H9 (cell line): ENCODE measurements around the gene MATK. TPM values are rescaled to one million over a fixed set of nuclear protein-coding genes. Genes with fewer than 3 reads are reported as not detected.

Source experiments
- DNase-seq: peaks from one replicate; pipeline ENCODE4 v3.0.0-alpha.2; 2017
- H2AFZ ChIP-seq: one replicate; pipeline ENCODE4 v1.6.1; 2013; ENCODE audit warnings: mild to moderate bottlenecking, low read length, control low read depth, moderate library complexity
- H2AK5ac ChIP-seq: 2 replicates; pipeline ENCODE4 v1.6.1; 2013; ENCODE audit warnings: low read length, control low read depth, mixed read lengths; ENCODE audit not compliant: insufficient read length
- H2BK120ac ChIP-seq: one replicate; pipeline ENCODE4 v1.6.1; 2013; ENCODE audit warnings: low read depth, mild to moderate bottlenecking, low read length, control low read depth, inconsistent platforms; ENCODE audit not compliant: poor library complexity, severe bottlenecking
- H2BK12ac ChIP-seq: 2 replicates; pipeline ENCODE4 v1.6.1; 2013; ENCODE audit warnings: low read length, control low read depth, mixed read lengths, low read depth; ENCODE audit not compliant: insufficient read length
- H2BK15ac ChIP-seq: 2 replicates; pipeline ENCODE4 v1.6.1; 2013; ENCODE audit warnings: low read depth, low read length, control low read depth
- H2BK20ac ChIP-seq: one replicate; pipeline ENCODE4 v1.6.1; 2013; ENCODE audit warnings: low read depth, mild to moderate bottlenecking, low read length, control low read depth, inconsistent platforms; ENCODE audit not compliant: poor library complexity, severe bottlenecking
- H2BK5ac ChIP-seq: 2 replicates; pipeline ENCODE4 v1.6.1; 2013; ENCODE audit warnings: low read length, control low read depth, mixed read lengths; ENCODE audit not compliant: insufficient read length
- H3K14ac ChIP-seq: 2 replicates; pipeline ENCODE4 v1.6.1; 2013; ENCODE audit warnings: low read length, control low read depth; ENCODE audit not compliant: insufficient read depth
- H3K18ac ChIP-seq: 2 replicates; pipeline ENCODE4 v1.6.1; 2013; ENCODE audit warnings: low read depth, mild to moderate bottlenecking, mixed read lengths, low read length, control low read depth; ENCODE audit not compliant: insufficient read length
- H3K23ac ChIP-seq: 2 replicates; pipeline ENCODE4 v1.6.1; 2013; ENCODE audit warnings: low read length, control low read depth, mixed read lengths, low read depth; ENCODE audit not compliant: insufficient read length
- H3K23me2 ChIP-seq: 2 replicates; pipeline ENCODE4 v1.6.1; 2013; ENCODE audit warnings: low read depth, mild to moderate bottlenecking, mixed read lengths, low read length, control low read depth; ENCODE audit not compliant: insufficient read length, poor library complexity, severe bottlenecking
- H3K27ac ChIP-seq: 2 replicates; pipeline ENCODE4 v1.5.1; 2013; ENCODE audit warnings: low read length, control low read depth, mixed read lengths, low read depth; ENCODE audit not compliant: insufficient read length
- H3K27me3 ChIP-seq: 2 replicates; pipeline ENCODE4 v1.6.1; 2013; ENCODE audit warnings: low read length, control low read depth, inconsistent platforms; ENCODE audit not compliant: insufficient read depth
- H3K4ac ChIP-seq: 2 replicates; pipeline ENCODE4 v1.6.1; 2013; ENCODE audit warnings: low read depth, mild to moderate bottlenecking, control low read depth, inconsistent platforms, low read length, moderate library complexity
- H3K4me1 ChIP-seq: 2 replicates; pipeline ENCODE4 v1.6.1; 2013; ENCODE audit warnings: low read length, control low read depth, inconsistent platforms; ENCODE audit not compliant: insufficient read depth
- H3K4me2 ChIP-seq: 2 replicates; pipeline ENCODE4 v1.6.1; 2013; ENCODE audit warnings: low read length, control low read depth, mixed read lengths; ENCODE audit not compliant: insufficient read length, insufficient read depth
- H3K56ac ChIP-seq: 2 replicates; pipeline ENCODE4 v1.6.1; 2013; ENCODE audit warnings: low read depth, mild to moderate bottlenecking, mixed read lengths, low read length, control low read depth; ENCODE audit not compliant: insufficient read length
- H3K79me1 ChIP-seq: 2 replicates; pipeline ENCODE4 v1.6.1; 2013; ENCODE audit warnings: low read depth, mild to moderate bottlenecking, moderate library complexity, low read length, control low read depth, inconsistent platforms; ENCODE audit not compliant: insufficient read depth, poor library complexity, severe bottlenecking
- H3K79me2 ChIP-seq: 2 replicates; pipeline ENCODE4 v1.6.1; 2013; ENCODE audit warnings: low read length, control low read depth, inconsistent platforms; ENCODE audit not compliant: insufficient read depth
- H3K9ac ChIP-seq: 2 replicates; pipeline ENCODE4 v1.6.1; 2013; ENCODE audit warnings: low read length, control low read depth, mixed read lengths; ENCODE audit not compliant: insufficient read length; ENCODE audit errors: extremely low read depth
- H3K9me3 ChIP-seq: one replicate; pipeline ENCODE4 v1.6.1; 2013; ENCODE audit warnings: low read depth, low read length, inconsistent platforms; ENCODE audit not compliant: control insufficient read depth
- H3T11ph ChIP-seq: one replicate; pipeline ENCODE4 v1.6.1; 2013; ENCODE audit warnings: mild to moderate bottlenecking, low read length, control low read depth, inconsistent platforms
- H4K20me1 ChIP-seq: one replicate; pipeline ENCODE4 v1.6.1; 2013; ENCODE audit not compliant: control insufficient read depth, insufficient read length, insufficient read depth
- H4K5ac ChIP-seq: 2 replicates; pipeline ENCODE4 v1.6.1; 2013; ENCODE audit warnings: low read depth, mild to moderate bottlenecking, mixed read lengths, low read length, control low read depth; ENCODE audit not compliant: insufficient read length
- H4K8ac ChIP-seq: replicated peaks from 2 replicates; pipeline ENCODE4 v1.6.1; 2013; ENCODE audit warnings: low read length, control low read depth, mixed read lengths, low read depth; ENCODE audit not compliant: insufficient read length
- H4K91ac ChIP-seq: 2 replicates; pipeline ENCODE4 v1.6.1; 2013; ENCODE audit warnings: low read depth, mild to moderate bottlenecking, moderate library complexity, mixed read lengths, low read length, control low read depth; ENCODE audit not compliant: insufficient read length
- H3K27ac Mint-ChIP-seq, 3 experiments: 2 replicates in 2 of 3; 3 replicates in 1 of 3; pipeline ENCODE4 v1.8.0; 2020 to 2021; ENCODE audit warnings: mixed read lengths in 3 of 3, mild to moderate bottlenecking in 1 of 3, moderate library complexity in 1 of 3
- H3K27me3 Mint-ChIP-seq: 2 replicates; pipeline ENCODE4 v1.8.0; 2021; ENCODE audit warnings: low read depth, mild to moderate bottlenecking, moderate library complexity, mixed read lengths
- H3K36me3 Mint-ChIP-seq, 3 experiments: 2 replicates in 2 of 3; 3 replicates in 1 of 3; pipeline ENCODE4 v1.8.0; 2020 to 2021; ENCODE audit warnings: low read depth in 3 of 3, mixed read lengths in 3 of 3; ENCODE audit not compliant: insufficient read depth in 1 of 3
- H3K4me1 Mint-ChIP-seq, 2 experiments: 2 replicates each; pipeline ENCODE4 v1.8.0; 2020; ENCODE audit warnings: mixed read lengths in 2 of 2
- H3K4me3 Mint-ChIP-seq, 2 experiments: 2 replicates in 1 of 2; 3 replicates in 1 of 2; pipeline ENCODE4 v1.8.0; 2020 to 2021; ENCODE audit warnings: mild to moderate bottlenecking in 2 of 2, mixed read lengths in 2 of 2, moderate library complexity in 1 of 2
- H3K9me3 Mint-ChIP-seq, 2 experiments: 2 replicates in 1 of 2; 3 replicates in 1 of 2; pipeline ENCODE4 v1.8.0; 2020; ENCODE audit warnings: mild to moderate bottlenecking in 2 of 2, mixed read lengths in 2 of 2, moderate library complexity in 1 of 2
- CTCF ChIP-seq: fragments of 200-600 bp; sonication (generic); conservative IDR thresholded peaks from 3 replicates; pipeline ENCODE4 v1.8.0; 2021; ENCODE audit warnings: antibody characterized with exemption, mild to moderate bottlenecking
- WGBS: extraction: QIAGEN DNeasy Blood & Tissue Kit; methylation state at CpG from one replicate; pipeline ENCODE4 v1.1.7; 2013; ENCODE audit warnings: missing lambda C conversion rate, low lambda C conversion rate, mixed read lengths; ENCODE audit not compliant: insufficient read length; ENCODE audit errors: extremely low coverage; 5-methylcytosine and 5-hydroxymethylcytosine counted together
- total RNA-seq: library from RNA; stranded (reverse); gene quantifications from 2 replicates; pipeline ENCODE4 v1.2.1, GENCODE V29; 2021

MATK gene
- total RNA-seq, 1 experiment from 2014 or later = 13.5 TPM

GRCh38 chr19:3771000-3771905 is 14.9 kb downstream of the MATK start:
- Histone ChIP-seq H4K8ac (no peak overlapping the region), H2BK5ac (no peak overlapping the region), H3K9me3 (no peaks in the 10 kb centered on the region), H4K5ac (no peak overlapping the region), H3K23ac (no peak overlapping the region), H4K91ac (no peak overlapping the region), H2BK20ac (no peak overlapping the region), H3T11ph (no peak overlapping the region), H3K79me1 (no peaks in the 10 kb centered on the region), H3K79me2 (no peaks in the 10 kb centered on the region), H3K27ac (no peak overlapping the region), H2BK15ac (no peak overlapping the region), H3K56ac (no peak overlapping the region), H3K4me2 (no peak overlapping the region), H2AK5ac (no peak overlapping the region), H3K27me3 (no peaks in the 10 kb centered on the region), H2BK12ac (no peak overlapping the region), H3K4me1 (no peaks in the 10 kb centered on the region), H3K4ac (no peak overlapping the region), H3K18ac (no peak overlapping the region), H2BK120ac (no peak overlapping the region), H2AFZ (no peak overlapping the region), H4K20me1 (no peaks in the 10 kb centered on the region), H3K14ac (no peak overlapping the region; the same call in 1 of the 2 replicates), H3K23me2 (no peaks in the 10 kb centered on the region), H3K9ac (no peak overlapping the region)
- DNase-seq = peak; percentile 42
- no peaks in the 10 kb centered on the region for H3K27me3 Mint-ChIP-seq
- no CpG with 5 or more reads among the region's 35 CpGs for WGBS
- H3K9me3 Mint-ChIP-seq = no peaks in the 10 kb centered on the region
- TF ChIP-seq CTCF = no peak
- H3K4me3 Mint-ChIP-seq = peak overlapping the region in 1 of 2 experiments; percentile 3; a peak in 2 of 5 replicates
- peaks cover 7 to 18% of the 10 kb centered on the region in 2 experiments for H3K4me1 Mint-ChIP-seq
- peaks cover 5 to 13% (median 12%) of the 10 kb centered on the region in 3 experiments; a peak in 6 of 7 replicates for H3K36me3 Mint-ChIP-seq
- H3K27ac Mint-ChIP-seq = peak overlapping the region; percentile 7 to 87 (median 50); a peak in 4 of 7 replicates
